Neural cell (in vitro differentiated cells): ENCODE measurements around the gene CNTNAP2. TPM values are rescaled to one million over a fixed set of nuclear protein-coding genes. Genes with fewer than 3 reads are reported as not detected.
"Not testable (repeated sequence)": the region's sequence is repeated elsewhere in the genome, so short reads cannot be mapped to it uniquely, and the experiment has no call there.

ENCODE experiments used
- H2AFZ ChIP-seq: fragments of 200-600, 300-800 bp; sonication (generic), shearing (Covaris generic); 2 replicates; pipeline ENCODE4 v1.6.0; 2014; ENCODE audit warnings: low read depth, mild to moderate bottlenecking, antibody characterized with exemption, low read length, moderate library complexity
- H3F3A ChIP-seq: fragments of 200-600 bp; shearing (Covaris generic); 2 replicates; pipeline ENCODE4 v1.6.1; 2016; ENCODE audit warnings: mild to moderate bottlenecking, moderate library complexity, mixed read lengths, antibody characterized with exemption, low read length; ENCODE audit not compliant: insufficient read depth, poor library complexity, severe bottlenecking
- H3K27ac ChIP-seq: fragments of 200-600, 300-800 bp; sonication (generic), shearing (Covaris generic); 2 replicates; pipeline ENCODE4 v1.5.1; 2014; ENCODE audit warnings: mild to moderate bottlenecking, low read length, moderate library complexity
- H3K27me3 ChIP-seq: fragments of 300-800, 200-600 bp; sonication (generic), shearing (Covaris generic); 2 replicates; pipeline ENCODE4 v1.6.0; 2014; ENCODE audit warnings: mild to moderate bottlenecking, low read depth, low read length, moderate library complexity; ENCODE audit not compliant: insufficient read depth
- H3K36me3 ChIP-seq: fragments of 300-800, 200-600 bp; sonication (generic), shearing (Covaris generic); 2 replicates; pipeline ENCODE4 v1.5.1; 2014; ENCODE audit warnings: mild to moderate bottlenecking, antibody characterized with exemption, low read length, moderate library complexity; ENCODE audit not compliant: insufficient read depth
- H3K4me2 ChIP-seq: fragments of 300-800, 200-600 bp; sonication (generic), shearing (Covaris generic); 2 replicates; pipeline ENCODE4 v1.6.0; 2014; ENCODE audit warnings: mild to moderate bottlenecking, low read length
- H3K4me3 ChIP-seq: fragments of 300-800, 200-600 bp; sonication (generic), shearing (Covaris generic); 2 replicates; pipeline ENCODE4 v1.5.1; 2014; ENCODE audit warnings: mild to moderate bottlenecking, low read length, moderate library complexity
- H3K79me2 ChIP-seq: fragments of 200-600 bp; shearing (Covaris generic); replicated peaks from 2 replicates; pipeline ENCODE4 v1.6.0; 2014; ENCODE audit warnings: mild to moderate bottlenecking, low read length, moderate library complexity; ENCODE audit not compliant: insufficient read depth
- H3K9ac ChIP-seq: fragments of 300-800, 200-600 bp; sonication (generic), shearing (Covaris generic); 2 replicates; pipeline ENCODE4 v1.6.1; 2016; ENCODE audit warnings: mild to moderate bottlenecking, low read length, mixed read lengths
- H3K9me2 ChIP-seq: fragments of 200-600 bp; shearing (Covaris generic); 2 replicates; pipeline ENCODE4 v1.6.1; 2016; ENCODE audit warnings: mild to moderate bottlenecking, low read length, mixed read lengths; ENCODE audit not compliant: insufficient read depth
- H3K9me3 ChIP-seq: fragments of 200-600, 300-800 bp; sonication (generic), shearing (Covaris generic); 2 replicates; pipeline ENCODE4 v1.6.1; 2016; ENCODE audit warnings: mild to moderate bottlenecking, mixed run types, low read length, moderate library complexity, mixed read lengths
- H4K20me1 ChIP-seq: fragments of 200-600 bp; shearing (Covaris generic); 2 replicates; pipeline ENCODE4 v1.6.1; 2016; ENCODE audit warnings: mild to moderate bottlenecking, mixed run types; ENCODE audit not compliant: insufficient read depth
- EP300 ChIP-seq: fragments of 450-650 bp; conservative IDR thresholded peaks from 2 replicates; pipeline ENCODE4 v1.6.1; 2014; ENCODE audit warnings: antibody characterized with exemption, mild to moderate bottlenecking, moderate library complexity; ENCODE audit not compliant: poor library complexity, severe bottlenecking
- EZH2 ChIP-seq: fragments of 200-600, 300-800 bp; shearing (Covaris generic), sonication (generic); IDR thresholded peaks from 2 replicates; pipeline ENCODE4 v1.6.1; 2014; ENCODE audit warnings: antibody characterized with exemption, low read length, borderline replicate concordance, mild to moderate bottlenecking; ENCODE audit not compliant: insufficient read depth, poor library complexity, severe bottlenecking
- MXI1 ChIP-seq: fragments of 450-650 bp; conservative IDR thresholded peaks from 2 replicates; pipeline ENCODE4 v1.6.1; 2014; ENCODE audit warnings: antibody characterized with exemption, mild to moderate bottlenecking; ENCODE audit not compliant: poor library complexity, severe bottlenecking
- POLR2AphosphoS5 ChIP-seq: IDR thresholded peaks from 2 replicates; pipeline ENCODE4 v1.6.1; 2012
- RAD21 ChIP-seq: fragments of 450-650 bp; conservative IDR thresholded peaks from 2 replicates; pipeline ENCODE4 v1.6.1; 2014; ENCODE audit warnings: antibody characterized with exemption, mild to moderate bottlenecking, moderate library complexity
- SMC3 ChIP-seq: fragments of 450-650 bp; conservative IDR thresholded peaks from 2 replicates; pipeline ENCODE4 v1.6.1; 2014; ENCODE audit warnings: antibody characterized with exemption, mild to moderate bottlenecking, moderate library complexity; ENCODE audit not compliant: poor library complexity
- TAF1 ChIP-seq: IDR thresholded peaks from 2 replicates; pipeline ENCODE4 v1.6.1; 2012; ENCODE audit warnings: low read depth
- polyA plus RNA-seq: library from polyadenylated mRNA; depleted of rRNA; stranded (reverse); fragments of >200 nt; gene quantifications from 2 replicates; pipeline ENCODE4 v1.2.3, GENCODE V29; 2014
- TF ChIP-seq, protein P1 (sequence below): fragments of 450-650 bp; IDR thresholded peaks from 2 replicates; pipeline ENCODE4 v1.5.1; 2014; ENCODE audit warnings: antibody characterized with exemption, mild to moderate bottlenecking, moderate library complexity; ENCODE audit not compliant: poor library complexity, severe bottlenecking
- TF ChIP-seq, protein P2 (sequence below): IDR thresholded peaks from 2 replicates; pipeline ENCODE4 v1.6.1; 2012; ENCODE audit warnings: borderline replicate concordance

Gene CNTNAP2
- polyA plus RNA-seq, 1 donor from 2014 or later, result 276 TPM

- TF ChIP-seq POLR2AphosphoS5, result no peak
- TF ChIP-seq, protein P1, sequence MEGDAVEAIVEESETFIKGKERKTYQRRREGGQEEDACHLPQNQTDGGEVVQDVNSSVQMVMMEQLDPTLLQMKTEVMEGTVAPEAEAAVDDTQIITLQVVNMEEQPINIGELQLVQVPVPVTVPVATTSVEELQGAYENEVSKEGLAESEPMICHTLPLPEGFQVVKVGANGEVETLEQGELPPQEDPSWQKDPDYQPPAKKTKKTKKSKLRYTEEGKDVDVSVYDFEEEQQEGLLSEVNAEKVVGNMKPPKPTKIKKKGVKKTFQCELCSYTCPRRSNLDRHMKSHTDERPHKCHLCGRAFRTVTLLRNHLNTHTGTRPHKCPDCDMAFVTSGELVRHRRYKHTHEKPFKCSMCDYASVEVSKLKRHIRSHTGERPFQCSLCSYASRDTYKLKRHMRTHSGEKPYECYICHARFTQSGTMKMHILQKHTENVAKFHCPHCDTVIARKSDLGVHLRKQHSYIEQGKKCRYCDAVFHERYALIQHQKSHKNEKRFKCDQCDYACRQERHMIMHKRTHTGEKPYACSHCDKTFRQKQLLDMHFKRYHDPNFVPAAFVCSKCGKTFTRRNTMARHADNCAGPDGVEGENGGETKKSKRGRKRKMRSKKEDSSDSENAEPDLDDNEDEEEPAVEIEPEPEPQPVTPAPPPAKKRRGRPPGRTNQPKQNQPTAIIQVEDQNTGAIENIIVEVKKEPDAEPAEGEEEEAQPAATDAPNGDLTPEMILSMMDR, result no peak
- TF ChIP-seq EP300, result no peak
- no peak for TF ChIP-seq MXI1
- TF ChIP-seq SMC3, result no peak
- no peak for TF ChIP-seq RAD21
- no peak for TF ChIP-seq EZH2
- TF ChIP-seq TAF1, result no peak
- TF ChIP-seq, protein P2, sequence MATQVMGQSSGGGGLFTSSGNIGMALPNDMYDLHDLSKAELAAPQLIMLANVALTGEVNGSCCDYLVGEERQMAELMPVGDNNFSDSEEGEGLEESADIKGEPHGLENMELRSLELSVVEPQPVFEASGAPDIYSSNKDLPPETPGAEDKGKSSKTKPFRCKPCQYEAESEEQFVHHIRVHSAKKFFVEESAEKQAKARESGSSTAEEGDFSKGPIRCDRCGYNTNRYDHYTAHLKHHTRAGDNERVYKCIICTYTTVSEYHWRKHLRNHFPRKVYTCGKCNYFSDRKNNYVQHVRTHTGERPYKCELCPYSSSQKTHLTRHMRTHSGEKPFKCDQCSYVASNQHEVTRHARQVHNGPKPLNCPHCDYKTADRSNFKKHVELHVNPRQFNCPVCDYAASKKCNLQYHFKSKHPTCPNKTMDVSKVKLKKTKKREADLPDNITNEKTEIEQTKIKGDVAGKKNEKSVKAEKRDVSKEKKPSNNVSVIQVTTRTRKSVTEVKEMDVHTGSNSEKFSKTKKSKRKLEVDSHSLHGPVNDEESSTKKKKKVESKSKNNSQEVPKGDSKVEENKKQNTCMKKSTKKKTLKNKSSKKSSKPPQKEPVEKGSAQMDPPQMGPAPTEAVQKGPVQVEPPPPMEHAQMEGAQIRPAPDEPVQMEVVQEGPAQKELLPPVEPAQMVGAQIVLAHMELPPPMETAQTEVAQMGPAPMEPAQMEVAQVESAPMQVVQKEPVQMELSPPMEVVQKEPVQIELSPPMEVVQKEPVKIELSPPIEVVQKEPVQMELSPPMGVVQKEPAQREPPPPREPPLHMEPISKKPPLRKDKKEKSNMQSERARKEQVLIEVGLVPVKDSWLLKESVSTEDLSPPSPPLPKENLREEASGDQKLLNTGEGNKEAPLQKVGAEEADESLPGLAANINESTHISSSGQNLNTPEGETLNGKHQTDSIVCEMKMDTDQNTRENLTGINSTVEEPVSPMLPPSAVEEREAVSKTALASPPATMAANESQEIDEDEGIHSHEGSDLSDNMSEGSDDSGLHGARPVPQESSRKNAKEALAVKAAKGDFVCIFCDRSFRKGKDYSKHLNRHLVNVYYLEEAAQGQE, result no peak
- no peaks in the 10 kb centered on the region for H3K79me2 ChIP-seq
- no peak overlapping the region for H2AFZ ChIP-seq
- no peaks in the 10 kb centered on the region for H3K9me3 ChIP-seq
- H3K4me3 ChIP-seq, result no peak overlapping the region
- no peaks in the 10 kb centered on the region for H3K36me3 ChIP-seq
- H3K27me3 ChIP-seq, result no peaks in the 10 kb centered on the region
- no peaks in the 10 kb centered on the region for H3F3A ChIP-seq
- H3K4me2 ChIP-seq, result no peak overlapping the region
- H3K9ac ChIP-seq, result peak overlapping the region; percentile 16
- H4K20me1 ChIP-seq, result no peaks in the 10 kb centered on the region
- H3K27ac ChIP-seq, result peak overlapping the region; percentile 31
- no peaks in the 10 kb centered on the region for H3K9me2 ChIP-seq
Observed at GRCh38 chr7:148464947-148465346, 2348.3 kb downstream of the CNTNAP2 start.

GRCh38 chr7:148465441-148465840, 2348.8 kb downstream of the CNTNAP2 start:
- not testable (repeated sequence) for H3K36me3 ChIP-seq, H3K27me3 ChIP-seq, H3K9me2 ChIP-seq, H3K4me2 ChIP-seq, H4K20me1 ChIP-seq, H3K9ac ChIP-seq, H2AFZ ChIP-seq, H3K4me3 ChIP-seq, H3K79me2 ChIP-seq, H3K27ac ChIP-seq, H3F3A ChIP-seq, H3K9me3 ChIP-seq

DNA sequence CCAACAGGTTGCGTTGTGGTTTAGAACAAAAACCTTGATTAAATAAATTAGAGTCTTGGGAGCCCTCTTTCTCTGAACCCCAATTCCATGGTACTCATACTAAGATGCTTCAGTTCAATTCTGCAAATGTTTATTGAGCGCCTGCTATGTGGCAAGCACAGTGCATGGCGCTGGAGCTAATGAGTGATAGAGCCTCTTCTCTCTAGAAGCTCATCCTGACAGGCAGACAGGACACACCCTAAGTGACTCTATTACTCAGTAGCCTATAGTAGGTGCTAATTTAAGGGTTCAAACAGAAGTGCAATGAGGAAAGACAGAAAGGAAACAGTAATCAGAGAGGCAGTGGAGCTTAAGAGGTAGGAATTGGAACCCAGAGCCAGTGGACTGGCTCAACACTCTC, 2349.5 kb downstream of the CNTNAP2 start:
- TF ChIP-seq RAD21 (no peak), MXI1 (no peak), SMC3 (no peak), EP300 (no peak), POLR2AphosphoS5 (no peak), EZH2 (no peak), TAF1 (no peak)
- TF ChIP-seq, protein P1, result no peak
- TF ChIP-seq, protein P2, result no peak

More for the DNA sequence above, 2349.5 kb downstream of the CNTNAP2 start:
- Histone ChIP-seq H3K4me2 (no peak overlapping the region), H3K79me2 (no peaks in the 10 kb centered on the region), H3K4me3 (no peak overlapping the region), H3F3A (no peaks in the 10 kb centered on the region), H3K36me3 (no peaks in the 10 kb centered on the region), H3K9me2 (no peaks in the 10 kb centered on the region), H4K20me1 (no peaks in the 10 kb centered on the region), H2AFZ (no peak overlapping the region), H3K27me3 (no peaks in the 10 kb centered on the region), H3K9ac (no peak overlapping the region), H3K27ac (no peak overlapping the region), H3K9me3 (no peaks in the 10 kb centered on the region)
